Measurements from ENCODE around the gene HOMER1. TPM values are rescaled to one million over a fixed set of nuclear protein-coding genes. Genes with fewer than 3 reads are reported as not detected.

Gene HOMER1
- total RNA-seq, 1 donor from 2014 or later = 29.3 TPM

GRCh38 chr5:79488058-79488457, 25.9 kb downstream of the HOMER1 start:
- H3K27me3 Mint-ChIP-seq (ENCODE audit: low read depth) = no peaks in the 10 kb centered on the region
- no peak for TF ChIP-seq CTCF (conservative IDR thresholded peaks at IDR 0.05)
- no peaks in the 10 kb centered on the region for H3K9me3 Mint-ChIP-seq
- DNase-seq (ENCODE audit: low read depth, low spot score) = no peak
- H3K4me1 Mint-ChIP-seq = no peaks in the 10 kb centered on the region
- H3K27ac Mint-ChIP-seq (ENCODE audit: unreplicated experiment) = no peak overlapping the region
- H3K36me3 Mint-ChIP-seq (ENCODE audit: low read depth) = peaks cover 10% of the 10 kb centered on the region
- no peak overlapping the region for H3K4me3 Mint-ChIP-seq

- TF ChIP-seq CTCF (conservative IDR thresholded peaks at IDR 0.05) = no peak
- Mint-ChIP-seq H3K4me3 (no peak overlapping the region), H3K27me3 (ENCODE audit: low read depth) (no peaks in the 10 kb centered on the region), H3K27ac (ENCODE audit: unreplicated experiment) (no peak overlapping the region), H3K9me3 (no peaks in the 10 kb centered on the region), H3K36me3 (ENCODE audit: low read depth) (peaks cover 10% of the 10 kb centered on the region), H3K4me1 (no peaks in the 10 kb centered on the region)
- DNase-seq (ENCODE audit: low read depth, low spot score) = no peak
Observed at GRCh38 chr5:79487251-79487650, 26.7 kb downstream of the HOMER1 start.

GRCh38 chr5:79486116-79486515, 27.8 kb downstream of the HOMER1 start:
- DNase-seq (ENCODE audit: low read depth, low spot score) = no peak
- H3K9me3 Mint-ChIP-seq = no peaks in the 10 kb centered on the region
- no peak overlapping the region for H3K4me3 Mint-ChIP-seq
- peaks cover 13% of the 10 kb centered on the region for H3K36me3 Mint-ChIP-seq (ENCODE audit: low read depth)
- no peak for TF ChIP-seq CTCF (conservative IDR thresholded peaks at IDR 0.05)
- H3K27ac Mint-ChIP-seq (ENCODE audit: unreplicated experiment) = peak overlapping the region; percentile 28
- no peaks in the 10 kb centered on the region for H3K27me3 Mint-ChIP-seq (ENCODE audit: low read depth)
- H3K4me1 Mint-ChIP-seq = peaks cover 4% of the 10 kb centered on the region

- Mint-ChIP-seq H3K36me3 (ENCODE audit: low read depth) (peaks cover 13% of the 10 kb centered on the region), H3K4me3 (no peak overlapping the region), H3K27ac (ENCODE audit: unreplicated experiment) (no peak overlapping the region), H3K4me1 (peaks cover 6% of the 10 kb centered on the region), H3K27me3 (ENCODE audit: low read depth) (no peaks in the 10 kb centered on the region), H3K9me3 (no peaks in the 10 kb centered on the region)
- DNase-seq (ENCODE audit: low read depth, low spot score) = no peak
- TF ChIP-seq CTCF (conservative IDR thresholded peaks at IDR 0.05) = no peak
Observed at GRCh38 chr5:79484731-79485130, 29.2 kb downstream of the HOMER1 start.

- H3K4me1 Mint-ChIP-seq = peaks cover 6% of the 10 kb centered on the region
- H3K36me3 Mint-ChIP-seq (ENCODE audit: low read depth) = peaks cover 13% of the 10 kb centered on the region
- no peaks in the 10 kb centered on the region for H3K9me3 Mint-ChIP-seq
- H3K27ac Mint-ChIP-seq (ENCODE audit: unreplicated experiment) = peak overlapping the region; percentile 29
- no peak for TF ChIP-seq CTCF (conservative IDR thresholded peaks at IDR 0.05)
- H3K4me3 Mint-ChIP-seq = no peak overlapping the region
- DNase-seq (ENCODE audit: low read depth, low spot score) = no peak
- H3K27me3 Mint-ChIP-seq (ENCODE audit: low read depth) = no peaks in the 10 kb centered on the region
Observed at GRCh38 chr5:79481574-79481973, 32.4 kb downstream of the HOMER1 start.

- no peak overlapping the region for H3K27ac Mint-ChIP-seq (ENCODE audit: unreplicated experiment)
- H3K4me3 Mint-ChIP-seq = no peak overlapping the region
- peaks cover 6% of the 10 kb centered on the region for H3K4me1 Mint-ChIP-seq
- DNase-seq (ENCODE audit: low read depth, low spot score) = no peak
- TF ChIP-seq CTCF (conservative IDR thresholded peaks at IDR 0.05) = no peak
- no peaks in the 10 kb centered on the region for H3K27me3 Mint-ChIP-seq (ENCODE audit: low read depth)
- no peaks in the 10 kb centered on the region for H3K9me3 Mint-ChIP-seq
- H3K36me3 Mint-ChIP-seq (ENCODE audit: low read depth) = peaks cover 13% of the 10 kb centered on the region
Observed at GRCh38 chr5:79480991-79481390, 32.9 kb downstream of the HOMER1 start.

Data from neural crest cell (in vitro differentiated cells).